ENCODE results near the gene AGFG1.
"Not testable (repeated sequence)": the region's sequence is repeated elsewhere in the genome, so short reads cannot be mapped to it uniquely, and the experiment has no call there.

The AGFG1 gene

GRCh38 chr2:227551836-227552235 lies 79.9 kb downstream of the AGFG1 start:
- DNase-seq: no peak

- no peak for DNase-seq
These were observed 90.6 kb downstream of the AGFG1 start for GRCh38 chr2:227562581-227562980.

DNA sequence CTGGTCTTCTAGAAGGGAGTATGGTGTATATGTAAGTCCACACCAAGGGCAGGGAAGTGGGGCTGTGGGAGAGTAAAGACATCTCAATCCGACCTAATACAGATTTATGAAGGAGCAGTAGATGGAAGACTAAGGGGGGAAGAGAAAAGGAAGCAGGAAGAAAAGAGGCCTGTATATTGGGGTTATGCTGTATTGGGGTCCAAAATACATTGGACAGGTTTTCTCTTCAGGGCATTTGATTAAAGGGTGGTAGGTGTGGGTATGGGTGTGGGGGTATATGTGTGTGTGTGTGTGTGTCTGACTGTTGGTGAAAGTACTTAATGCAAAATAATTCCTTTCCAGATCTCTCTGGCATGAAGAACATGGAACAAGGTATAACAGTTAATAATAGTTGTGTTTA lies 93.1 kb downstream of the AGFG1 start:
- no peak for DNase-seq

GRCh38 chr2:227566012-227566411 lies 94.1 kb downstream of the AGFG1 start:
- DNase-seq: no peak

DNA sequence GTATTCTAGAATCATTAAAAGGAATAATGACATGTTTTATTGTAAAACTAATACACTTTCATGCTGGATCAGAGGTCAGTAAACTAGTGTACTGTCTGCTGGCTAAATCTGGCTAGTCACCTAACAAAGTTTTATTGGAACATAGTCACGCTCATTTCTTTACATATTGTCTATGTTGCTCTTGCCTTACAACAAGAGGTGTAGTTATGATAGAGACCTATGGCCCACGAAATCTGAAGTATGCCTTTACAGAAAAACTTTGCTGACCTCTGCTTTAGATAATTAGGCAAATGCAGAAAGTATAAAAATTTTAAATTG lies 96.9 kb downstream of the AGFG1 start:
- DNase-seq: no peak

- DNase-seq: no peak
These were observed 98.7 kb downstream of the AGFG1 start for GRCh38 chr2:227570615-227571014.

GRCh38 chr2:227576110-227576509 lies 104.2 kb downstream of the AGFG1 start:
- no peak for DNase-seq

DNA sequence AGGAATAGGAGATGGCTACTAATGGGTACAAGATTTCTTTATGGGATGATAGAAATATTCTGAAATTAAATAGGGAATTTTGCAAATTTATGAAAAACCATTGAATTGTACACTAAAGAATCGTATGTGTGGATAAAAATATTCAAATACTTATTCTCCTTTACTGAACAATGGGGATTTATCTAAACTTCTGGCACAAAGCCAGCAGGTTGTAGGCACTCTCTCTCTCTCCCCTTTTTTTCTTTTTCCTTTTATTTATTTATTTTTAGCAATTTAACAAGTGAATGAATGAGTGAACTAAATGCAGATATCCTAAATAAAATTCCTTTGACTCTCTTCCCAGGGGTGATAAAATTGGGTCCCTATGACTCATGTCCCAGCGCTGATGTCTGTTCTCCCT lies 104.9 kb downstream of the AGFG1 start:
- DNase-seq: no peak

DNA sequence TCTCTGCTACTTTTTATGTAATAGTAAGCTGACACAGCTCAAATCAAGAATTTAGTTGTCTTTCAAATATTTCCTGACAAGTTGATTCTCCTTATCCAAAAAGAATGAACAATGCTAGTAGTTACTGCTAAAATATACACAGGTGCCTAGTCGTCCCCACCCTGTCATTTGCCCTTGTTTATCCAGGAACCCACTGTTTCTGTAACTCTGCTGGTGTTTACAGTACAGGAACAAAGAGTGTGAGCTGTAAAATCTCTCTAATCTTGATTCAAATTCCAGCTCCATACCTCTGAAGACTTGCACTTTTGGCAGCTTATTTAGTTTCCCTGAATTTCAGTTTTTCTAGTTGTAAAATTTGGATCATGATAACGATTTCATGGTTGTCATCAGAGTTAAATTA lies 105.6 kb downstream of the AGFG1 start:
- no peak for DNase-seq

DNA sequence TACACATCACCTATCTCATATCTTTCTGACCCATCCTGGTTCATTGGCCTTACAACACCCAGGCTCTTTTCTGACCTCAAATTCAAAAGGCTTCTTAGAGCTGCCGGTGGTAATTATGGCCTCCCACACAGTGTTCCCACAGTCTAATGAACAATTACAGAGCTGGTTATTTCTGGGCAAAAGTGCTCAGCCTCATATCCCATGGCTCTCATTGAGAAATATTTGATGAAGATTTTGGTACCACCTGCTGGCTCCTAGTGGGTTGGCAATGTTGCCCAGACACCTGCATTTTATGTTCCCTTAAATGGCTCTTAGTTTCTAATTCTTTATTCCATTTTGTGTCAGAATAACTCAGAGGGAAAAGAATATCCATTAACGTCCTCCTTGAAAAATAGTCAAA lies 106.7 kb downstream of the AGFG1 start:
- no peak for DNase-seq

GRCh38 chr2:227579791-227580190 lies 107.8 kb downstream of the AGFG1 start:
- no peak for DNase-seq

GRCh38 chr2:227582369-227582768 lies 110.4 kb downstream of the AGFG1 start:
- no peak for DNase-seq

GRCh38 chr2:227592694-227593387 lies 120.9 kb downstream of the AGFG1 start:
- no peak for DNase-seq

- DNase-seq: no peak
These were observed 123.8 kb downstream of the AGFG1 start for GRCh38 chr2:227595797-227596196.

DNA sequence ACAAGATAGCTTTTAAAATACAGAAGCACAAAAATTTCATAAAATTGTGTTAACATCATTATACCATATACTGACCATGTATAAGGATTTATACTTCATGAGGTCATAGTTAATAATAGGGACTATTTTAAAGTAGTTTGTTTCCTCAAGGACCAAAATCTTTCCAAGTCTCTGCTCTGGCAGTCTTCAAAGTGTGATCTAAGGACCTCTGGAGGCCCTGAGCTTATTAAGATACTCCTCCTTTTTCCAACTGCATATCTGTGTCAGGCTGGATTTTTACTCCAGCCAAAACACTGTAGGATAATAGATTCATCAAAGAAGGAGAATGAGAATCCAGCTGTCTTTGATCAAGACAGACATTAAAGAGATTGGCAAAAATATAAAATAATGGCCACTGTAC lies 125.1 kb downstream of the AGFG1 start:
- DNase-seq: no peak

GRCh38 chr2:227597998-227598397 lies 126.0 kb downstream of the AGFG1 start:
- DNase-seq: no peak

GRCh38 chr2:227598835-227599503 lies 127.0 kb downstream of the AGFG1 start, which contains the start of gene SCYGR2:
SCYGR2 (plus strand) TSS chr2:227598893; CDS start chr2:227598893, 0 bp downstream.
- DNase-seq: not testable (repeated sequence)

DNA sequence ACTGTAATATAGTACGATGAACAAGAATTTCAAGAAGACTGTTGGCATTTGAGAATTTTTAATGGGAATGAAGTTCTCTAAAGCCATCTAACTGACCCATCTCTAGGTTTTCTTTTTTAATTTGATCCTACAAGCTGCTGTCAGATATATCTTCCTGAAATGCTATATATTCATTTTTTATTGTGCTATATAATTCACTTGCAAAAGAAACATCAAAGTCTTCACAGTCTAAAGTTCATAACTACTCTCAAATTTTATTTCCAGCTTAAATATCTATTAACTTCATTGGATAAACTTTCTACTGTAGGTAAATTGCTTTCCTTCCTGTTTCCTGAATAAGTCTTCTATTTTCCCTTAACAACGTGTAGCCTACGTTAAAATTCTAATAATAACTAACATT lies 130.4 kb downstream of the AGFG1 start:
- no peak for DNase-seq

GRCh38 chr2:227606476-227606875 lies 134.5 kb downstream of the AGFG1 start:
- no peak for DNase-seq

DNA sequence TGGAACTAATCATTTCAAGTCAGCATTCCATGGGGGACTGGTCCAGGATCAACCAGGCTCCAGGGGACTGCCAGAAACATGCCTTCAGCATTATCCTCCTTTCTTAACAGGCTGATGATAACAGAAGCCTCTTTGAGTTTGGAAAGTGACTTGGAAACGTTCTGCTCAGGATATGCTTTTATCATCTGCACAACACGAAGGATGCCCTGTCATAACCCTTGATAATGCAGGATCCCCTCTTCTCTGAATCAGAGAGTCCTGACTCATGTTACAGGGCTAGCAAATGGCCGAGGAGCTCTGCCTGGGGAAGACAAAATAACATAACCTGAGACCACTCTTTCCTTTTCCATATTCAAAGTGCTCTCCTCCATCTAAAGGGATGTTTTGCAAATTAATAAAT lies 136.0 kb downstream of the AGFG1 start:
- DNase-seq: no peak

GRCh38 chr2:227608561-227609338 lies 136.8 kb downstream of the AGFG1 start:
- no peak for DNase-seq

GRCh38 chr2:227610123-227610522 lies 138.2 kb downstream of the AGFG1 start:
- DNase-seq: no peak

Data from NCI-H526 (cell line).